Psoas muscle (tissue), 8 donors: ENCODE data around the gene ARPC1A. TPM values are rescaled to one million over a fixed set of nuclear protein-coding genes. Genes with fewer than 3 reads are reported as not detected.

ENCODE experiments used
- ATAC-seq, 4 donors: fragments of 200-7000 bp; cut with Tn5 transposase; one replicate each; pipeline ENCODE4 v1.9.1; 2020; ENCODE audit warnings: moderate library complexity in 3 of 4, mild to moderate bottlenecking in 2 of 4
- DNase-seq, 2 donors: peaks; one replicate each; pipeline ENCODE4 v3.0.0-alpha.2; 2020
- H3K27ac ChIP-seq: fragments of 200-600 bp; one replicate; pipeline ENCODE4 v1.8.0; 2022
- H3K27me3 ChIP-seq, 3 donors: fragments of 200-600 bp in 1 of 3; one replicate each; pipeline versions ENCODE4 v1.6.1 to v1.8.0; 2013 to 2022; ENCODE audit warnings: low read length in 2 of 3, mild to moderate bottlenecking in 2 of 3, moderate library complexity in 1 of 3; ENCODE audit not compliant: insufficient read depth in 3 of 3
- H3K36me3 ChIP-seq, 2 donors: fragments of 200-600 bp in 1 of 2; one replicate each; pipeline versions ENCODE4 v1.6.1 to v1.8.0; 2013 to 2022; ENCODE audit warnings: low read depth in 1 of 2, mild to moderate bottlenecking in 1 of 2, moderate library complexity in 1 of 2; ENCODE audit not compliant: insufficient read depth in 1 of 2
- H3K4me1 ChIP-seq: fragments of 200-600 bp; one replicate; pipeline ENCODE4 v1.8.0; 2022
- H3K4me3 ChIP-seq: fragments of 200-600 bp; one replicate; pipeline ENCODE4 v1.8.0; 2022; ENCODE audit warnings: mild to moderate bottlenecking
- H3K9me3 ChIP-seq: fragments of 200-600 bp; one replicate; pipeline ENCODE4 v1.8.0; 2022
- CTCF ChIP-seq: fragments of 200-600 bp; IDR thresholded peaks from one replicate; pipeline ENCODE4 v1.8.0; 2022; ENCODE audit warnings: antibody characterized with exemption
- WGBS, 3 donors: extraction: QIAGEN DNeasy Blood & Tissue Kit; methylation state at CpG; one replicate each; pipeline versions ENCODE4 v1.1.6 to v1.1.7; 2013; 5-methylcytosine and 5-hydroxymethylcytosine counted together
- intact Hi-C, 2 donors: fragments of 100-400 bp; cut with DNase I; formaldehyde crosslinking; loops; one replicate each; pipeline versions ENCODE4 v1.11.0 to v1.14.2; 2022
- polyA plus RNA-seq, 3 donors: library from polyadenylated mRNA; stranded (reverse); fragments of 200-250 nt; gene quantifications; one replicate each; pipeline ENCODE4 v1.2.3, GENCODE V29; 2013
- total RNA-seq, 4 donors: library from RNA; stranded (reverse); fragmentation: NEBNext Ultra II Directional in 2 of 4; extraction: Animal tissue kit (Norgen Biotek cat#: 25700) in 2 of 4; gene quantifications; one replicate each; pipeline versions ENCODE4 v1.2.1 to v1.2.4, GENCODE V29; 2021 to 2023
- donor health status: healthy with polysubstance abuse.
- donor health status: DM: no; HTN: no; CAD: no; lungs with moderate emphysema.
- donor health status: Bipolar disorder and iron deficiency.
- donor health status: healthy.
- donor health status: DM: yes; HTN: yes; CAD: no.
- donor health status: DM: no; HTN: no; CAD: no.
- donor health status: DM: no; HTN: no; CAD: no.
- donor health status: DM: yes; HTN: yes; CAD: no.

Gene ARPC1A
- total and polyA plus RNA-seq, 7 donors: 38.1 to 114 (median 47.6) TPM

DNA sequence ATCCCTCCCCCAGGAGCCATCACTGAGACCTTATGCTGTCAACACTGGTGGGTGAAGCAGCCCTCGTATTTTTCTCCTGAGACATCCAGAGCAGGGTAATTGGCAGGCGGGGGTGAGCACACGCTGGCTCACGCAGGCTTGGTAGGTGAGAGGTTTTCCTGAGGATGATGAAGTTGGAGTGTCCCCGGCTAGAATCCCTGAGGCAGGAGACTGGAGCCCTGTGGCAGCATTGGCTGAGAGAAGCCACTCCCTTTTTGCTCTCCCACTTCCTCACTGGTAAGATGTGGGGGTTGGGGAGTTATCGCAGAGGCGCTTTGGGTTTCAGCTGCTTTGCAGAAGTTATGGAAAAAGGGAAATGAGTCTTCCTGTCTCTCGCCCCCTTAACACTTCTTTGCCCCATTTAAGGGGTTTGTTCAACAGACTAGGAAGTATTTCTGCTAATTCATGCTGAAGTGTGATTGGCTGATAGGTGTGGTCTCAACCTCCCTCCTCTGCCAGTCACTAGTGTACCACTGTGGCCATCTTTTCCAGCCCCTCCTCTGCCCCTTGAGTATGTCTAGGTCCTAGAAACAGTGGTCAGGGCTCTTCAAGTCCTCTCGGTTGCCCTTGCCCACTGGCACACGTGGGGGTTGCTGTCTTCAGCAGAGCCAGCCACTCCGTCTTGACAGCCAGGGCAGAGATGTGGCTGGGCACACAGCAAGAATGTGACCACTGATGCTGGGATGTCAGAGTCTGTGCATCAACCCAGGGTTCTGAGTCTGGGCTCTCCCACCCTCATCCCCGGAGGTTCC, 54.5 kb downstream of the ARPC1A start:
- peak in 2 of 4 donors; percentile 21 to 39 for ATAC-seq
- DNase-seq: no peak
- intact Hi-C loops: no loop called here

DNA sequence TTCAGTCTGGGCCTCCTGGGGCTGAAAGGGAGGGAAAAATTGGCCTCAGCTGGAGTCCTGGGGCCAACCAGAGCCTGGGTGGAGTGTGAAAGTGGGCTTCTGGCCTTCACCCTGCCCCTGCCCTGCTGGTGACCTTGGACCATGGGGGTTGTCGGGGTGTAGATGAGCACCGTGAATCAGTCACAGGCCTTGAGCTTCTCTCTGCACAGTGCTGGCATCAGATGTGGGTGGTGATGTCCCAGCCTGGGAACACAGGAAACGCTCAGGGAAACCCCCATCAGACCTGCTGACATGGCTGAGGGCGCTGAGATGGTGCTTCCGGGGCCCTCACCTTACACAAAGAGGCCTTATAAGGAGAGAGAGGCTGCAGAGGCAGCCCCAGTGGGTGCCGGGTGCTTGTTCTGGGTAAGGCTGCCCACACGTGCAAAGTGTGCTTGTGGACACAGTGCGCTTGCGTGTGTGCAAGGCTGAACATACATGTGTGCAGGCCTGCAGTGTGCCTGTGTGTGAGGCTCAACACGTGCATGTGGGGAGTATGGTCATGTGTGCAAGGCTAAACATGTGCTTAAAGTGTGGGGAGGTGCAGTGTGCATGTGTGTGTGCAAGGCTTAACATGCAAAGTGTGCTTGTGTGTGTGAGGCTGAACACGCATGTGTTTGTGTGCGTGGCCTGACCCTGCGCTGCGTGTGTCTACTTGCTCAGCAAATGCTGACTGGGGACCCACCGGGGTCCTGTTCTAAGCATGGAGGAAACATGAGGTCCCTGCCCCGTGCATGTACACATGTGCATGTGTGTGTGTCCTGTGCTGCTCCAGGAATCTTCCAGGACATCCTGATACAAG, 55.3 kb downstream of the ARPC1A start:
- no peak overlapping the region for H3K27ac ChIP-seq
- ATAC-seq (peak in 3 of 4 donors; percentile 12 to 19 (median 17)), DNase-seq (no peak)
- peaks cover 0 to 8% of the 10 kb centered on the region in 2 donors for H3K36me3 ChIP-seq
- intact Hi-C loops: no loop called here
- WGBS, 3 donors: 70 to 77% (median 76%) methylated on average over 16 of the region's 16 CpGs
- no peaks in the 10 kb centered on the region for H3K27me3 ChIP-seq
- no peaks in the 10 kb centered on the region for H3K9me3 ChIP-seq
- peaks cover under 1% of the 10 kb centered on the region for H3K4me1 ChIP-seq
- no peak for TF ChIP-seq CTCF
- H3K4me3 ChIP-seq: no peak overlapping the region

More for the DNA sequence above, 54.5 kb downstream of the ARPC1A start:
- H3K27me3 ChIP-seq: no peaks in the 10 kb centered on the region
- H3K27ac ChIP-seq: peak overlapping the region; percentile 72
- H3K9me3 ChIP-seq: no peaks in the 10 kb centered on the region
- peaks cover 3% of the 10 kb centered on the region for H3K4me1 ChIP-seq
- H3K4me3 ChIP-seq: peak overlapping the region; percentile 36
- WGBS, 3 donors: 57 to 65% (median 57%) methylated on average over 12 of the region's 12 CpGs
- peaks cover 0 to 8% of the 10 kb centered on the region in 2 donors for H3K36me3 ChIP-seq
- no peak for TF ChIP-seq CTCF

DNA sequence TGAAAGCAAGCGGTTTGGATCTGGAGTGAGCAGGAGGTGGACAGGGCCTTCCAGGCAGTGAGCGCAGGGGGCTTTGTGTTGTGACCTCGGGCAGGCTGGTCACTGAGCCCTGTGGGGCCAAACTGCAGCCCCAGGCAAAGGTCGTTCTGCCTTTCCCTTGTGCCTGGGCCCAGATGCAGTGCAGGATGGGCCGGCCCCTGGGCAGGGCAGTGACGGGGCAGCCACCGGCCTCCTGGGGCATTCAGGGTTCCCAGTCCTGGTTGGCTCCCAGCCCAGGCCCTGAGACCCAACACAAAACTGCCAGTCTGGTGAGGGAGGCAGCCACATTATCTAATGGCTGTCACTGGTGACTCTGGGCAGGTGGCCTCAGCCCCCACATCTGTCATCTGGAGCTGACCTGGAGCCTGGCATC, 56.0 kb downstream of the ARPC1A start:
- no peaks in the 10 kb centered on the region for H3K4me1 ChIP-seq
- DNase-seq: no peak
- H3K27me3 ChIP-seq: no peaks in the 10 kb centered on the region
- H3K9me3 ChIP-seq: no peaks in the 10 kb centered on the region
- no peak overlapping the region for H3K27ac ChIP-seq
- intact Hi-C loops: no loop called here
- WGBS, 3 donors: 65 to 73% (median 67%) methylated on average over 7 of the region's 7 CpGs
- no peak for ATAC-seq
- H3K36me3 ChIP-seq: peaks cover 0 to 13% of the 10 kb centered on the region in 2 donors
- no peak overlapping the region for H3K4me3 ChIP-seq
- no peak for TF ChIP-seq CTCF

GRCh38 chr7:99383203-99383602, 57.5 kb downstream of the ARPC1A start:
- Histone ChIP-seq H3K4me1 (no peaks in the 10 kb centered on the region), H3K4me3 (no peak overlapping the region), H3K36me3 (peaks cover 0 to 18% of the 10 kb centered on the region in 2 donors), H3K9me3 (no peaks in the 10 kb centered on the region), H3K27me3 (no peaks in the 10 kb centered on the region), H3K27ac (no peak overlapping the region)
- no peak for TF ChIP-seq CTCF
- WGBS, 3 donors: 89 to 90% (median 90%) methylated on average over 10 of the region's 10 CpGs
- DNase-seq: no peak
- intact Hi-C loops: no loop called here
- no peak for ATAC-seq
